Naive thymus-derived CD8-positive, alpha-beta T cell (primary cell): ENCODE results near the gene DLG4. TPM values are rescaled to one million over a fixed set of nuclear protein-coding genes. Genes with fewer than 3 reads are reported as not detected.

ENCODE experiments used
- ATAC-seq, 2 donors: fragments of 150-1000 bp; cut with Tn5 transposase in 1 of 2; sonication (Bioruptor Pico), chemical (Tn5 transposase) in 1 of 2; 1 replicate in 1 of 2; 2 replicates in 1 of 2; pipeline ENCODE4 v1.10.0; 2021; ENCODE audit warnings: mild to moderate bottlenecking in 2 of 2, moderate library complexity in 2 of 2
- POLR2A ChIA-PET: fragments of 350-600 bp; sonication (Branson Sonifier 250); formaldehyde crosslinking; loops from one replicate; lab custom pipeline; 2021; ENCODE audit warnings: antibody characterized with exemption; lab: Charles Lee
- DNase-seq, 10 donors: peaks; one replicate each; pipeline versions ENCODE4 v3.0.0 to v3.0.0-alpha.2; 2020 to 2022
- H3K27ac Mint-ChIP-seq, 10 donors: one replicate each; pipeline ENCODE4 v1.8.0; 2020 to 2022; ENCODE audit warnings: mild to moderate bottlenecking in 10 of 10, mixed read lengths in 10 of 10, moderate library complexity in 4 of 10, inconsistent platforms in 1 of 10
- H3K27me3 Mint-ChIP-seq, 5 donors: one replicate each; pipeline ENCODE4 v1.8.0; 2021 to 2022; ENCODE audit warnings: mixed read lengths in 5 of 5
- H3K36me3 Mint-ChIP-seq, 3 donors: one replicate each; pipeline ENCODE4 v1.8.0; 2020 to 2022; ENCODE audit warnings: mixed read lengths in 3 of 3, mild to moderate bottlenecking in 2 of 3, inconsistent platforms in 1 of 3
- H3K4me1 Mint-ChIP-seq, 4 donors: one replicate each; pipeline ENCODE4 v1.8.0; 2021 to 2022; ENCODE audit warnings: mixed read lengths in 4 of 4
- H3K4me3 Mint-ChIP-seq, 10 donors: one replicate each; pipeline ENCODE4 v1.8.0; 2020 to 2022; ENCODE audit warnings: mild to moderate bottlenecking in 10 of 10, mixed read lengths in 10 of 10, moderate library complexity in 6 of 10, inconsistent platforms in 1 of 10
- H3K9me3 Mint-ChIP-seq, 9 donors: one replicate each; pipeline ENCODE4 v1.8.0; 2020 to 2022; ENCODE audit warnings: mixed read lengths in 9 of 9, mild to moderate bottlenecking in 3 of 9, inconsistent platforms in 1 of 9, moderate library complexity in 1 of 9
- polyA plus RNA-seq, 3 donors: library from polyadenylated mRNA; unstranded; fragments of 300-500 nt; fragmentation: Illumina TruSeq; gene quantifications; one replicate each; pipeline ENCODE4 v1.2.3, GENCODE V29; 2021
- total RNA-seq, 8 experiments: library from RNA in 2 of 8; stranded (reverse) in 2 of 8; gene quantifications; one replicate each; pipeline ENCODE4 v1.2.3 and lab custom pipeline; 2021 to 2026

DLG4 gene
- total and polyA plus RNA-seq, 5 experiments from 2014 or later: 0.24 to 10.2 (median 0.62) TPM

DNA sequence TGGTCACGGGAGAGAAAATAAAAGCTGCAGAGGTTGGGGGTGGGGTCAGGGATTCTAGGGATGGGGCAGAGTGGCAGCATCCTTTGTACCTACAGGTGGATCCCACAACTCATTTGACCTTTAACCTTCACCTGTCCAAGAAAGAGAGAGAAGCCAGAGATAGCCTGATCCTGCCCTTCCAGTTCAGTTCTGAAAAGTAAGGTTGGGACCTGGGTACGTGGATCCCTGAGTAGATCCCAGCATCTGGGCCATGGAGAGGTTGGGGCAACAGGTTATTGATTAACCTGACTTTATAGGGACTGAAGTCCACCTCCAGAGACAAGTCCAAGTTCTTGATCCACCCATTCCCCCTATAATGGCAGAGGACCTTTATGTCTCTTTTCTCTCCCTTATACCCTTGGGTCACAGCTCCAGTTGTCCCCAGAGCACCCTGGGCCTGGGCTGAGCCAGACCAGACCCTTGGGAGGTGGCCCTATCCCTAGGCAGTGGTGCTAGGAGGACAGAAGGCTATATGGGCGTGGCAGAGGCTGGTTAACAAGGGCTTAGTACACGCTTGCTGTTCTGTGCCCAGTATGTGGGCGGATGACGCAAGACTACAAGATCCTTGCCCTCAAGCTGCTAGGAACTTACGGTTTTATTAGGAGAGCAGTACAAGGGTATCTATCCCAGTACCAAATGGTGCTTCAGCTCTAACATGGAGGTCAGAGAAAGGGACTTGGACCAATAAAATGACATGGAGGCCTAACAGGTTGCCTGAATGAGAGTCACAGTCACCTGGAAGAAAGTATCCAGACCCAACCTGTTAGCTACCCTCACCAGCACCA is 39.3 kb upstream of the DLG4 start:
- ATAC-seq: no peak
- Mint-ChIP-seq H3K27ac (peak overlapping the region; percentile 24 to 90 (median 60)), H3K4me3 (peak overlapping the region in 2 of 10 donors; percentile 24 to 66), H3K9me3 (no peaks in the 10 kb centered on the region), H3K4me1 (peaks cover 18 to 31% (median 30%) of the 10 kb centered on the region in 4 donors), H3K27me3 (peaks cover 0 to under 1% (median 0%) of the 10 kb centered on the region in 5 donors), H3K36me3 (peaks cover 0 to 48% (median 2%) of the 10 kb centered on the region in 3 donors)
- DNase-seq: no peak
- POLR2A ChIA-PET: interaction anchor here (0.6 to 3.0 kb wide), 5 partner anchors 9 to 667 kb away, joined by 4 to 17 read pairs (median 5); partner anchors contain the start of genes ACADVL, DLG4 and GABARAP

DNA sequence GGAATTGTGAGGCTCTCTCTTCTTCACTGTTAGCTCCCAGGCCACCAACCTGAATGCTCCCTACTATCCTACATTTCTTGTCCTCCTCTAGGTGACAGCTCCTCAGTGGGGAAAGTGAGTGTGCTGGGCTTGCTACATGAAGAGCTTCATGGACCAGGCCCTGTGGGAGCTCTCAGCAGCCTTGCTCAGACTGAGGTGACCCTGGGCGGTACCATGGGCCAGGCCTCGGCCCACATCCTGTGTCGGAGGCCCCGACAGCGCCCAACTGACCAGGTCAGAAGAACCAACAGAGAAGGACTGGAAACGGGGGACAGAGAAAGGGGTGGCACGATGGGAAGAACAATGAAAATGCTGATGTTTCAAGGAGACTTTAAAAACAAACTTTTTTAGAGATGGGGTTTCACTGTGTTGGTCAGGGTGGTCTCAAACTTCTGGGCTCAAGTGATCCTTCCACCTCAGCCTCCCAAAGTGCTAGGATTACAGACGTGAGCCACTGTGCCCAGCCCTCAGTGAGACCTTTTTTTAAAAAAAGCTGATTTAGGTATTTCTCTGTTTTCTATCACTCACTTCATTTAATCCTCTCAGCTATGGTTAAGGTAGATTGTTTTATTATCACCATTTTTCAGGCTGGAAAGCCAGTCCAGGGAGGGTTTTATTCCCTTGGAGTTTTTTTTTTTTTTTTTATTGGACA is 37.3 kb upstream of the DLG4 start:
- Mint-ChIP-seq H3K9me3 (no peaks in the 10 kb centered on the region), H3K27ac (peak overlapping the region in 6 of 10 donors; percentile 11 to 79 (median 63)), H3K4me3 (no peak overlapping the region), H3K4me1 (peaks cover 11 to 29% (median 27%) of the 10 kb centered on the region in 4 donors), H3K36me3 (peaks cover 0 to 59% (median 2%) of the 10 kb centered on the region in 3 donors), H3K27me3 (no peaks in the 10 kb centered on the region)
- ATAC-seq: no peak
- POLR2A ChIA-PET: interaction anchor here (0.7 to 1.6 kb wide), 2 partner anchors 14 to 89 kb away, joined by 3 to 5 read pairs; partner anchors contain the start of gene GABARAP
- DNase-seq: no peak

DNA sequence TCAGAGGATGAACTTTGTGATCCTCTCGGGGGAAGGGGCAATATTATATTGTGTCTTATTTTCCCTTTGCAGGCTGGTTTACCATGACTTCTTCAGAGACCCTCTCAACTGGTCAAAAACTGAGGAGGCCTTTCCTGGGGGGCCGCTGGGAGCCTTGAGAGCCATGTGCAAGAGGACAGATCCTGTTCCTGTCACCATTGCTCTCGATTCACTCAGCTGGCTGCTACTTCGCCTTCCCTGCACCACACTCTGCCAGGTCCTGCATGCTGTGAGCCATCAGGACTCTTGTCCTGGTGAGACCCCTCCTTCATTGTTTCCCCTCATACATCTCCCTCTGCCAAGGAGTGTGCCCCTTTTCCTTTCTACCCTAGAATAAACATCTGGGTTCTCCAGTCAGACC is 34.9 kb upstream of the DLG4 start:
- peak overlapping the region in 6 of 10 donors; percentile 31 to 74 (median 54) for H3K27ac Mint-ChIP-seq
- no peaks in the 10 kb centered on the region for H3K9me3 Mint-ChIP-seq
- H3K36me3 Mint-ChIP-seq: peaks cover 0 to 59% (median 2%) of the 10 kb centered on the region in 3 donors
- no peaks in the 10 kb centered on the region for H3K27me3 Mint-ChIP-seq
- POLR2A ChIA-PET: interaction anchor here (0.8 kb wide), 1 partner anchor 34 kb away, joined by 3 read pairs; no protein-coding TSS in a partner anchor
- H3K4me1 Mint-ChIP-seq: peaks cover 16 to 38% (median 34%) of the 10 kb centered on the region in 4 donors
- no peak for ATAC-seq
- peak overlapping the region in 4 of 10 donors; percentile 1 to 58 (median 49) for H3K4me3 Mint-ChIP-seq
- DNase-seq: no peak

DNA sequence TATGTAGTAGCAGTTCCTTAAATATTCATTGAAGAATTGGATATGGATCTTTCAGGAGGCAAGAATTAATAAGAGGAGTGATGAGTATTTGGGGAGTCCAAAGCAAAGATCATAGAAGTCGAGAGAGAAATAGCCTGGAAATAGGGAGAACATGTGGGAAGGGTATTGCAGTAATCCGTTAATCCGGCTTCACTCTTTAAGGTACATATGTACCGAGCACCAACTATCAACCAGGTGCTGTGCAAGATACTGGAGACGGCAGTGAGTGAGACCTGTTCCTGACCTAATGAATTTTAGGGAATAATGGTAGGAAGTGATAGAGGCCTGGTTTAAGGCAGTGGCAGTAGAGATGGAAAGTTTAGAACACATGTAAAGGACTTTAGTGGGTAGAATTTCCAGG is 33.4 kb upstream of the DLG4 start:
- DNase-seq (no peak), ATAC-seq (no peak)
- Mint-ChIP-seq H3K27me3 (no peaks in the 10 kb centered on the region), H3K4me1 (peaks cover 22 to 51% (median 45%) of the 10 kb centered on the region in 4 donors), H3K4me3 (peak overlapping the region; percentile 88 to 98 (median 95)), H3K27ac (peak overlapping the region; percentile 90 to 100 (median 100)), H3K36me3 (peaks cover 0 to 50% (median 2%) of the 10 kb centered on the region in 3 donors), H3K9me3 (no peaks in the 10 kb centered on the region)
- POLR2A ChIA-PET: no interaction called here

DNA sequence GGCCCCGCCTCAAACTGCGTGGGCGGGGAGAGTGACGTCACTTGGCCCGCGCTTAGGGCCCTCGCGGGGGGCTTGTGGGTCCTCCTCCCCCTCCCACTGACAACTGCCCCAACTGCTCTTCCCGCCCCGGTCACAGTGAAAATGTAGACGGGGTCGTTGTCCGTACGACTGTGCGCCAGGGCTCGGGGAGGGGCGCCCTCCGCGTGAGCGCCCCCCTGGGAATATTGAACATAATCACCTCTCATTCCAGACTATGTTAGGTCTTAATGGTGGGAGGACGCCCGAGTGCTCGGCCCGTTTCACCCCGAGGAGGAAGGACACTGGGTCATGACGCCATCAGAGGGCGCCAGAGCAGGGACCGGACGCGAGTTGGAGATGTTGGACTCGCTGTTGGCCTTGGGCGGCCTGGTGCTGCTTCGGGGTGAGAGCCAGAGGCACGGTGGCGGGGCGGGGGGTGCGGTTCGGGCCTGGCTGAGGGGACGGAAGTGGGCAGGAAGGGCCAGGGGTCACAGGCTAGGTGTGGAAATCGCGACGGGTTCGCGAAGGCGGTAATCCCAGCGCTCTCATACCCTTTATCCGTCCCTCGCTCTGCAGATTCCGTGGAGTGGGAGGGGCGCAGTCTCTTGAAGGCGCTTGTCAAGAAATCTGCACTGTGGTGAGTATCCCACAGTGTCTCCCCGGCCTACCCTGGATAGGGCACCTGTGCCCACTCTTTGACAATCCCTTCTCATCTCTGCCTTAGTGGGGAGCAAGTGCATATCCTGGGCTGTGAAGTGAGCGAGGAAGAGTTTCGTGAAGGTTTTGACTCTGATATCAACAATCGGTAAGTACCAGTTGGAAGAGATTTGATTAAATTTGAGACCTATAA is 32.8 kb upstream of the DLG4 start, which contains the start of gene ELP5:
Gene ELP5 (plus strand): TSS at position 40 of the 868 bp plus-strand sequence. CDS start 336 bp downstream, at position 376.
- Mint-ChIP-seq H3K27me3 (no peaks in the 10 kb centered on the region), H3K4me1 (peaks cover 22 to 51% (median 46%) of the 10 kb centered on the region in 4 donors)
- ATAC-seq: peak; percentile 57 to 63

DNA sequence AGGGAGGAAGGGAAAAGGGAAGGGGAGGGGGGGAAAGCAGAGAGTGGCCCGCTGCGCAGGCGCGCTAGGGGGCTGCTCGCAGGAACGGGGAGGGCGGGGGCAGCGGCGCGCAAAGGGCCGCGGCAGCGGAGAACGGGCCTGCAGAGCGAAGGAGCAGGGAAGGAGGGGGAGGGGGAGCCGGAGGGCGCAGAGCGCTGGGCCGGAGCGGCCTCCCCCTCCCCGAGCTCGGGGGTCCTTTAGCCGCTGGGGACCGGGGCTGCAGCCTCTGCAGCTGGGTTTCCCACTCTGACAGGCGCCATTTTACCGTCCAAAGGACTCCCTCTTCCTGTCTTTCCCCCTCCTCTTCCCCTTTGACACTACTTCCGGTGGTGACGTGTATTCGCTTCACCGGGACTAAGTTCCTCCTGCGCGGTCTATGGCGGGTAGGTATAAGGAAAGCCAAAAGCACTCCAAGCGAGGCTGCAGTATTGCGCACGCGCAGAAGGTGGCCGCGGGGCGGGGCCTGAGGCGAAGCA is 32.1 kb upstream of the DLG4 start, which contains the start of gene CTDNEP1:
Gene CTDNEP1 (minus strand): TSS at position 74 of the 515 bp plus-strand sequence. CDS start 438 bp downstream, outside the sequence.
- H3K4me1 Mint-ChIP-seq: peaks cover 21 to 50% (median 48%) of the 10 kb centered on the region in 4 donors

More for the DNA sequence above, 32.8 kb upstream of the DLG4 start, which contains the start of gene ELP5:
- H3K4me3 Mint-ChIP-seq: peak within 1 kb of the TSS; percentile 91 to 98 (median 95)
- H3K9me3 Mint-ChIP-seq: no peaks in the 10 kb centered on the region
- peak within 1 kb of the TSS; percentile 90 to 100 (median 100) for H3K27ac Mint-ChIP-seq
- DNase-seq: peak in 8 of 10 donors; percentile 71 to 99 (median 82)
- H3K36me3 Mint-ChIP-seq: peaks cover 0 to 45% (median 2%) of the 10 kb centered on the region in 3 donors
- POLR2A ChIA-PET: interaction anchor here (1.0 to 5.6 kb wide), 4 partner anchors 13 to 61 kb away, joined by 3 to 89 read pairs (median 9); partner anchors contain the start of genes DVL2, GABARAP and PHF23

DNA sequence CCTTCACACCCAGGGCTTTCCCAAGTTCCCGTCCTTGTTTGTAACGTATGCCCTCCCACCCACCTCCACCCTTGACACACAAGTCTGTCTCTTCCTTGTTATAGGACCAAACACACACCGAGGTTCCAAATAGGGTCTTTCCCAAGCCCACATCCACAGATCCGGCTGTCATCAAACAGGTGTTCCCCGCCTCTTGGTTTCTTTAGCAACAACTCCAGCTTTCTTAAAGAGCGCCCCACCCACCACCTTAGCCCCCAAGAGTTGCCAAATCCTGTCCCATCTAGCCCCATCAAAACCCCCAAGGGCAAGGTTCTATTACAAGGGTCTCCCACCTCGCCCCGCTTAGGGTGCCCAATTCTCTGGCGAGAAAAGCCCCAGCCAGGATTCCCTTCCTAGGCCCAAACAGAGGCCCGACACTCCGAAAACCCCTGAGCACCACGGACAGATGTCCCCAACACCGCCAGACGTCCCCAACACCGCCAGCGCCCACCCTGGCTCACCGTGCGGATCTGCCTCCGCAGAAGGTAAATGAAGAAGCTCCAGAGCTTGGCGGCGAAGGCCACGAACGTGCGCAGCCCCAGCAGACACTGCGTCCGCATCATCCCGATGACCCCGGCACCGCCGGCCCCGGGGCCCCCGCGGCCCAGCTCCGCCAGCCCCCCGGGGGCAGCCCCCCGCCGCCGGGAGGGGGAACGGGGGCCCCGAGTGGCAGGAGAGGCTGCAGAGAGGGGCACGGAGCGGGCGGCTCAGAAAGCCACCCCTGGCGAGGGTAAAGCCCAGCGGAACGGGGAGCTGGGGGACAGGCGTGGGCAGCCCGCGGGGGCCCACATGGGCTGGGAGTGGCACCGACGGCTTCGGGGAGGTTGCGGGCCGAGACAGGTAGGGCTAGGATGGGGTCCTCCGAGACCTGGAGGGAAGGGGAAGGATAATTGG is 31.3 kb upstream of the DLG4 start:
- no peaks in the 10 kb centered on the region for H3K27me3 Mint-ChIP-seq
- H3K4me1 Mint-ChIP-seq: peaks cover 21 to 53% (median 51%) of the 10 kb centered on the region in 4 donors
- peaks cover 0 to 40% (median 5%) of the 10 kb centered on the region in 3 donors for H3K36me3 Mint-ChIP-seq
- peak overlapping the region; percentile 91 to 98 (median 95) for H3K4me3 Mint-ChIP-seq
- POLR2A ChIA-PET: interaction anchor here (0.7 to 5.6 kb wide), 10 partner anchors 9 to 437 kb away, joined by 3 to 89 read pairs (median 4); partner anchors contain the start of genes ACADVL, DLG4, DVL2 and GABARAP
- no peaks in the 10 kb centered on the region for H3K9me3 Mint-ChIP-seq
- ATAC-seq (peak; percentile 2 to 19), DNase-seq (peak in 3 of 10 donors; percentile 17 to 43 (median 43))
- H3K27ac Mint-ChIP-seq: peak overlapping the region; percentile 86 to 100 (median 96)

More for the DNA sequence above, 32.1 kb upstream of the DLG4 start, which contains the start of gene CTDNEP1:
- ATAC-seq: peak; percentile 88 to 90
- peaks cover 0 to 40% (median 2%) of the 10 kb centered on the region in 3 donors for H3K36me3 Mint-ChIP-seq
- no peaks in the 10 kb centered on the region for H3K9me3 Mint-ChIP-seq
- H3K4me3 Mint-ChIP-seq: peak within 1 kb of the TSS; percentile 91 to 98 (median 95)
- POLR2A ChIA-PET: interaction anchor here (0.7 to 5.6 kb wide), 6 partner anchors 12 to 434 kb away, joined by 3 to 89 read pairs (median 5); partner anchors contain the start of genes DVL2, GABARAP and PHF23
- peak within 1 kb of the TSS; percentile 90 to 100 (median 100) for H3K27ac Mint-ChIP-seq
- H3K27me3 Mint-ChIP-seq: no peaks in the 10 kb centered on the region
- peak in 9 of 10 donors; percentile 97 to 100 (median 99) for DNase-seq

DNA sequence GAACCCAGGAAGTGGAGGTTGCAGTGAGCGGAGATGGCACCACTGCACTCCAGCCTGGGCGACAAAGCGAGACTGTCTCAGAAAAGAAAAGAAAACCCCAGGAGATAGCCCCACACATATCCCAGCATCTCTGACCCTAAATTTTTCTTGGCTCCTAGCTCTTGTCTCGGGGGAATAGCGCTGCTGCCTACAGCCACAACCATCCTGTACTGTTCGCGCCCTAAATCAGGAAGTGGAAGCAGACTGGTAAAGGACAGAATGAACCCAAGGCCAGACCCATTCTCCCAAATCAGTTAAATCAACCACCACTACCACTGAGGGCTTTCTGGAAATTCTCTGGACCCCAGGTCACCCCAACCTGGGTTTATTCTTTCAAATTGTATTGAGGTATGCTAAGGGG is 30.2 kb upstream of the DLG4 start:
- H3K4me1 Mint-ChIP-seq: peaks cover 21 to 53% (median 51%) of the 10 kb centered on the region in 4 donors

DNA sequence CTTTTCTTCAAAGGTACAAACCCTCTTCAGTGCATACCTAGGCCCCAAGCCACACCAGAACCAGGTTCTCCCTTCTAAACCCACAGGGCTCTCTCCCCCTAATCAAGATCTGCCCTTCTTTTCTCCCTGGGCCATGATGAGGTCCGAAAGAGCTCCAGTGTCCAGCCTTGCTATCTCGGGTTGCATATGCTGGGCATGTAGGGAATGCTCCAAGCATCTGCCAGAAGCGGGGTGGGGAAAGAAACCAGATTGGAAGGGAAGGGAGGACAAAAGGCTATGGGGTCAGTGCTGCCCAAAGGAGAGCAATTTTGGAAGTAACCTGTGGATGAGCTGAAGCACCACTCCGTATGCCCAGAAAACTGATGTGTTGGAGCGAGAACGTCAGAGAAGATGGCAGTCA is 29.6 kb upstream of the DLG4 start:
- DNase-seq: peak in 1 of 10 donors; percentile 11
- peaks cover 21 to 53% (median 50%) of the 10 kb centered on the region in 4 donors for H3K4me1 Mint-ChIP-seq
- H3K36me3 Mint-ChIP-seq: peaks cover 0 to 36% (median 3%) of the 10 kb centered on the region in 3 donors
- peak overlapping the region in 8 of 10 donors; percentile 4 to 89 (median 64) for H3K27ac Mint-ChIP-seq
- POLR2A ChIA-PET: interaction anchor here (0.8 to 5.6 kb wide), 3 partner anchors 9 to 29 kb away, joined by 3 to 89 read pairs (median 4); partner anchors contain the start of genes ACADVL, DLG4, GABARAP and PHF23
- no peaks in the 10 kb centered on the region for H3K9me3 Mint-ChIP-seq
- peak overlapping the region; percentile 51 to 96 (median 92) for H3K4me3 Mint-ChIP-seq
- no peaks in the 10 kb centered on the region for H3K27me3 Mint-ChIP-seq
- no peak for ATAC-seq

More for the DNA sequence above, 30.2 kb upstream of the DLG4 start:
- DNase-seq (no peak), ATAC-seq (no peak)
- Mint-ChIP-seq H3K27me3 (no peaks in the 10 kb centered on the region), H3K36me3 (peaks cover 0 to 36% (median 4%) of the 10 kb centered on the region in 3 donors), H3K9me3 (no peaks in the 10 kb centered on the region), H3K27ac (peak overlapping the region; percentile 85 to 97 (median 93)), H3K4me3 (peak overlapping the region; percentile 90 to 96 (median 94))
- POLR2A ChIA-PET: interaction anchor here (0.8 to 5.6 kb wide), 4 partner anchors 10 to 30 kb away, joined by 3 to 89 read pairs (median 4); partner anchors contain the start of genes ACADVL, DLG4, GABARAP and PHF23
